ENCODE results near the gene DAP. TPM values are rescaled to one million over a fixed set of nuclear protein-coding genes. Genes with fewer than 3 reads are reported as not detected.

Gene DAP
- total RNA-seq, 1 donor from 2014 or later = 38.5 TPM

GRCh38 chr5:10699281-10699874, 61.7 kb downstream of the DAP start:
- H3K27ac Mint-ChIP-seq (ENCODE audit: unreplicated experiment) = no peak overlapping the region

GRCh38 chr5:10695759-10696543, 65.1 kb downstream of the DAP start:
- Mint-ChIP-seq H3K27ac (ENCODE audit: unreplicated experiment) (no peak overlapping the region), H3K4me1 (ENCODE audit: low read depth, unreplicated experiment) (peaks cover 19% of the 10 kb centered on the region), H3K4me3 (ENCODE audit: unreplicated experiment) (no peak overlapping the region), H3K27me3 (ENCODE audit: unreplicated experiment) (no peaks in the 10 kb centered on the region), H3K9me3 (ENCODE audit: unreplicated experiment) (peaks cover 5% of the 10 kb centered on the region), H3K36me3 (ENCODE audit: unreplicated experiment) (no peaks in the 10 kb centered on the region)
- DNase-seq = no peak
- TF ChIP-seq CTCF (IDR thresholded peaks at IDR 0.05; ENCODE audit: partially characterized antibody, unreplicated experiment) = no peak

More at GRCh38 chr5:10699281-10699874, 61.7 kb downstream of the DAP start:
- Mint-ChIP-seq H3K36me3 (ENCODE audit: unreplicated experiment) (no peaks in the 10 kb centered on the region), H3K9me3 (ENCODE audit: unreplicated experiment) (peaks cover 3% of the 10 kb centered on the region), H3K27me3 (ENCODE audit: unreplicated experiment) (peaks cover 1% of the 10 kb centered on the region), H3K4me3 (ENCODE audit: unreplicated experiment) (no peak overlapping the region), H3K4me1 (ENCODE audit: low read depth, unreplicated experiment) (peaks cover 20% of the 10 kb centered on the region)
- no peak for DNase-seq
- TF ChIP-seq CTCF (IDR thresholded peaks at IDR 0.05; ENCODE audit: partially characterized antibody, unreplicated experiment) = no peak

GRCh38 chr5:10695055-10695649, 65.9 kb downstream of the DAP start:
- H3K4me3 Mint-ChIP-seq (ENCODE audit: unreplicated experiment) = no peak overlapping the region
- H3K36me3 Mint-ChIP-seq (ENCODE audit: unreplicated experiment) = no peaks in the 10 kb centered on the region
- H3K4me1 Mint-ChIP-seq (ENCODE audit: low read depth, unreplicated experiment) = peaks cover 20% of the 10 kb centered on the region
- H3K9me3 Mint-ChIP-seq (ENCODE audit: unreplicated experiment) = peaks cover 5% of the 10 kb centered on the region
- DNase-seq = peak; percentile 77
- TF ChIP-seq CTCF (IDR thresholded peaks at IDR 0.05; ENCODE audit: partially characterized antibody, unreplicated experiment) = peak; percentile 29
- H3K27me3 Mint-ChIP-seq (ENCODE audit: unreplicated experiment) = peaks cover 2% of the 10 kb centered on the region
- no peak overlapping the region for H3K27ac Mint-ChIP-seq (ENCODE audit: unreplicated experiment)

- Mint-ChIP-seq H3K4me1 (ENCODE audit: low read depth, unreplicated experiment) (peaks cover 11% of the 10 kb centered on the region), H3K27me3 (ENCODE audit: unreplicated experiment) (peaks cover 2% of the 10 kb centered on the region), H3K27ac (ENCODE audit: unreplicated experiment) (no peak overlapping the region), H3K9me3 (ENCODE audit: unreplicated experiment) (peaks cover 1% of the 10 kb centered on the region), H3K4me3 (ENCODE audit: unreplicated experiment) (no peak overlapping the region), H3K36me3 (ENCODE audit: unreplicated experiment) (peaks cover 2% of the 10 kb centered on the region)
- DNase-seq = no peak
- no peak for TF ChIP-seq CTCF (IDR thresholded peaks at IDR 0.05; ENCODE audit: partially characterized antibody, unreplicated experiment)
Measured at GRCh38 chr5:10691826-10692785, 68.9 kb downstream of the DAP start.
